Ishikawa (cell line): ENCODE measurements around the gene CD180.

ENCODE experiments used
- CEBPB ChIP-seq: IDR thresholded peaks from 2 replicates; pipeline ENCODE4 v1.6.1; 2012
- CREB1 ChIP-seq: IDR thresholded peaks from 2 replicates; pipeline ENCODE4 v1.6.1; 2012; ENCODE audit warnings: low read depth
- EGR1 ChIP-seq: IDR thresholded peaks from 2 replicates; pipeline ENCODE4 v1.6.1; 2012
- EP300 ChIP-seq: IDR thresholded peaks from 2 replicates; pipeline ENCODE4 v1.6.1; 2012; ENCODE audit warnings: borderline replicate concordance
- FOXM1 ChIP-seq: IDR thresholded peaks from 2 replicates; pipeline ENCODE4 v1.6.1; 2012; ENCODE audit warnings: low read depth, borderline replicate concordance
- MAX ChIP-seq: IDR thresholded peaks from 2 replicates; pipeline ENCODE4 v1.6.1; 2012
- NFIC ChIP-seq: IDR thresholded peaks from 2 replicates; pipeline ENCODE4 v1.6.1; 2012
- RAD21 ChIP-seq: IDR thresholded peaks from 2 replicates; pipeline ENCODE4 v1.6.1; 2012; ENCODE audit warnings: low read depth
- REST ChIP-seq: IDR thresholded peaks from 2 replicates; pipeline ENCODE4 v1.6.1; 2012; ENCODE audit warnings: low read depth, mild to moderate bottlenecking
- TAF1 ChIP-seq: IDR thresholded peaks from 2 replicates; pipeline ENCODE4 v1.6.1; 2012; ENCODE audit warnings: low read depth, mild to moderate bottlenecking
- TCF12 ChIP-seq: IDR thresholded peaks from 2 replicates; pipeline ENCODE4 v1.6.1; 2012; ENCODE audit warnings: low read depth
- TEAD4 ChIP-seq: IDR thresholded peaks from 2 replicates; pipeline ENCODE4 v1.6.1; 2012
- USF1 ChIP-seq: IDR thresholded peaks from 2 replicates; pipeline ENCODE4 v1.6.1; 2012
- YY1 ChIP-seq: IDR thresholded peaks from 2 replicates; pipeline ENCODE4 v1.6.1; 2012; ENCODE audit warnings: low read depth
- ZBTB7A ChIP-seq: IDR thresholded peaks from 2 replicates; pipeline ENCODE4 v1.6.1; 2012; ENCODE audit warnings: low read depth

The CD180 gene

GRCh38 chr5:67147760-67148159 lies 48.8 kb downstream of the CD180 start:
- TF ChIP-seq ZBTB7A (no peak), NFIC (no peak), YY1 (no peak), MAX (no peak), FOXM1 (no peak), TAF1 (no peak), RAD21 (no peak), TCF12 (no peak), CREB1 (no peak), REST (no peak), USF1 (no peak), CEBPB (no peak), EP300 (no peak), EGR1 (no peak), TEAD4 (no peak)

- no peak for TF ChIP-seq EGR1
Measured at GRCh38 chr5:67146981-67147380, 49.6 kb downstream of the CD180 start.

- no peak for TF ChIP-seq CEBPB
Measured at GRCh38 chr5:67146574-67146973, 50.0 kb downstream of the CD180 start.

GRCh38 chr5:67144183-67144639 lies 52.4 kb downstream of the CD180 start:
- TF ChIP-seq USF1: no peak

GRCh38 chr5:67143549-67143948 lies 53.0 kb downstream of the CD180 start:
- TF ChIP-seq CEBPB (no peak), RAD21 (no peak), CREB1 (no peak), USF1 (no peak), EP300 (no peak), MAX (no peak), ZBTB7A (no peak), EGR1 (no peak), YY1 (no peak), TAF1 (no peak), REST (no peak), NFIC (no peak), TEAD4 (no peak), TCF12 (no peak), FOXM1 (no peak)

- TF ChIP-seq FOXM1 (no peak), MAX (no peak), EGR1 (no peak), ZBTB7A (no peak), TCF12 (no peak), NFIC (no peak), REST (no peak), EP300 (no peak), CREB1 (no peak), TEAD4 (no peak), RAD21 (no peak), TAF1 (no peak), YY1 (no peak), CEBPB (no peak), USF1 (no peak)
Measured at GRCh38 chr5:67142816-67143215, 53.8 kb downstream of the CD180 start.
